ENCODE results near the gene CEP112.

DNA sequence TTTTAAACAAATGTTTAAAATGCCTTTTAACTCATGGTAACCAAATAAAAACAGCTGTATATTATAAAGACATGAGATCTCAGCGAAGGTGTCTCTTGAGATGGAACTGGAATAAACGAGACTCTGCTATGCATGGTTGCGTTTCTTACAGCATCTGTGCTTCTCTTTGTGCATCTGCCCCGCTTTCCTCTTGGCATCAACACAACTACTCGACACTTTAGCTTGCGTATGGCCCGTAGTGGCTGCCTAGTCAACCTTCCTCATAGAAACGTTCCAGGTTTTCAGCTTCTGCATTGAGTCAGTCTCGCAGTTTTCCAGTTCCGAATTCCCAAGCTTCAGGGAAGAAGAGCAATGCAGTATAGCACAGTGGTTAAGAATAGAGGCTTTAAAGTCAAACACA lies 214.9 kb downstream of the CEP112 start:
- TF ChIP-seq POLR2A (IDR thresholded peaks at IDR 0.05) (no peak), EP300 (IDR thresholded peaks at IDR 0.05; ENCODE audit: low read depth) (no peak), POLR2AphosphoS5 (IDR thresholded peaks at IDR 0.05) (no peak)
- TF ChIP-seq, protein P1, sequence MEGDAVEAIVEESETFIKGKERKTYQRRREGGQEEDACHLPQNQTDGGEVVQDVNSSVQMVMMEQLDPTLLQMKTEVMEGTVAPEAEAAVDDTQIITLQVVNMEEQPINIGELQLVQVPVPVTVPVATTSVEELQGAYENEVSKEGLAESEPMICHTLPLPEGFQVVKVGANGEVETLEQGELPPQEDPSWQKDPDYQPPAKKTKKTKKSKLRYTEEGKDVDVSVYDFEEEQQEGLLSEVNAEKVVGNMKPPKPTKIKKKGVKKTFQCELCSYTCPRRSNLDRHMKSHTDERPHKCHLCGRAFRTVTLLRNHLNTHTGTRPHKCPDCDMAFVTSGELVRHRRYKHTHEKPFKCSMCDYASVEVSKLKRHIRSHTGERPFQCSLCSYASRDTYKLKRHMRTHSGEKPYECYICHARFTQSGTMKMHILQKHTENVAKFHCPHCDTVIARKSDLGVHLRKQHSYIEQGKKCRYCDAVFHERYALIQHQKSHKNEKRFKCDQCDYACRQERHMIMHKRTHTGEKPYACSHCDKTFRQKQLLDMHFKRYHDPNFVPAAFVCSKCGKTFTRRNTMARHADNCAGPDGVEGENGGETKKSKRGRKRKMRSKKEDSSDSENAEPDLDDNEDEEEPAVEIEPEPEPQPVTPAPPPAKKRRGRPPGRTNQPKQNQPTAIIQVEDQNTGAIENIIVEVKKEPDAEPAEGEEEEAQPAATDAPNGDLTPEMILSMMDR (IDR thresholded peaks at IDR 0.05) = no peak
